ENCODE data around the gene WDR64.

Gene WDR64

GRCh38 chr1:241630476-241630875, 21.6 kb upstream of the WDR64 start (continued):
- TF ChIP-seq POU6F1 (CRISPR knock-in tag; IDR thresholded peaks at IDR 0.05; ENCODE audit: borderline replicate concordance, low read depth): no peak

- TF ChIP-seq TCF4 (CRISPR knock-in tag; IDR thresholded peaks at IDR 0.05; ENCODE audit: borderline replicate concordance): no peak
- TF ChIP-seq CREB5 (CRISPR knock-in tag; IDR thresholded peaks at IDR 0.05; ENCODE audit: low read depth): no peak
- TF ChIP-seq POU6F1 (CRISPR knock-in tag; IDR thresholded peaks at IDR 0.05; ENCODE audit: borderline replicate concordance, low read depth): no peak
- TF ChIP-seq ZFP30 (CRISPR knock-in tag; IDR thresholded peaks at IDR 0.05): no peak
- no peak for TF ChIP-seq ZC3H10 (CRISPR knock-in tag; IDR thresholded peaks at IDR 0.05)
- TF ChIP-seq RARB (CRISPR knock-in tag; IDR thresholded peaks at IDR 0.05): no peak
- no peak for TF ChIP-seq PPARA (CRISPR knock-in tag; IDR thresholded peaks at IDR 0.05; ENCODE audit: borderline replicate concordance)
Observed at GRCh38 chr1:241630899-241631298, 21.2 kb upstream of the WDR64 start.

GRCh38 chr1:241631674-241632073, 20.4 kb upstream of the WDR64 start:
- ATAC-seq: no peak
- no peak for TF ChIP-seq BACH2 (CRISPR knock-in tag; IDR thresholded peaks at IDR 0.05; ENCODE audit: borderline replicate concordance)
- TF ChIP-seq TCF4 (CRISPR knock-in tag; IDR thresholded peaks at IDR 0.05; ENCODE audit: borderline replicate concordance): no peak
- TF ChIP-seq OSR1 (CRISPR knock-in tag; IDR thresholded peaks at IDR 0.05): no peak
- no peak for TF ChIP-seq CSDC2 (CRISPR knock-in tag; IDR thresholded peaks at IDR 0.05)
- TF ChIP-seq CREB5 (CRISPR knock-in tag; IDR thresholded peaks at IDR 0.05; ENCODE audit: low read depth): no peak
- TF ChIP-seq ZNF565 (CRISPR knock-in tag; conservative IDR thresholded peaks at IDR 0.05; ENCODE audit: low read depth): no peak
- TF ChIP-seq ZNF8 (CRISPR knock-in tag; IDR thresholded peaks at IDR 0.05): no peak
- no peak for TF ChIP-seq ISL1 (CRISPR knock-in tag; IDR thresholded peaks at IDR 0.05)
- TF ChIP-seq ARNTL (CRISPR knock-in tag; IDR thresholded peaks at IDR 0.05; ENCODE audit: borderline replicate concordance, low read depth): no peak
- no peak for TF ChIP-seq ZC3H10 (CRISPR knock-in tag; IDR thresholded peaks at IDR 0.05)
- TF ChIP-seq SNAI2 (CRISPR knock-in tag; IDR thresholded peaks at IDR 0.05): no peak

More at GRCh38 chr1:241630899-241631298, 21.2 kb upstream of the WDR64 start:
- ATAC-seq: no peak

DNA sequence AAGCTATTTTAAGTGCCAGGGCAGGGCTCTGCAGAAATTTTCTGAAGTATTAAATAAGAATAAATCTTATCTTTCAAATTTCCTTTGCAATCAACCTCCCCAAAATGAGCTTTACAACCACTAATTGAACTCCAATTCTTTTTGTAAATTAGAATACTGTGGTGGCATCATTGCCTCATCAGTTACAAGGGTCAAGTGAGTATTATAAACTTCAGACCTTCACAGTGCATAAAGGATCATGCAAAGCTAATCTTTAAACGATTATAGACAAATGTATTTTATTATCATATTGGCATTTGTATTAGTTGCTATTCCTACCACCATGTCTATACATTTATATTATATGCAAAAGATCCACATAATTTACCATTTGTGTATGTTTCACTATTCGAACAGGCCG, 19.1 kb upstream of the WDR64 start:
- ATAC-seq: no peak
- TF ChIP-seq RARB (CRISPR knock-in tag; IDR thresholded peaks at IDR 0.05) (no peak), PPARA (CRISPR knock-in tag; IDR thresholded peaks at IDR 0.05; ENCODE audit: borderline replicate concordance) (no peak), BACH2 (CRISPR knock-in tag; IDR thresholded peaks at IDR 0.05; ENCODE audit: borderline replicate concordance) (no peak), ESRRG (CRISPR knock-in tag; IDR thresholded peaks at IDR 0.05) (no peak), ARNTL (CRISPR knock-in tag; IDR thresholded peaks at IDR 0.05; ENCODE audit: borderline replicate concordance, low read depth) (no peak), TSHZ2 (CRISPR knock-in tag; IDR thresholded peaks at IDR 0.05) (no peak), TOX (CRISPR knock-in tag; IDR thresholded peaks at IDR 0.05; ENCODE audit: borderline replicate concordance) (no peak), ISL1 (CRISPR knock-in tag; IDR thresholded peaks at IDR 0.05) (no peak), PATZ1 (CRISPR knock-in tag; IDR thresholded peaks at IDR 0.05; ENCODE audit: borderline replicate concordance) (no peak)
